ENCODE data around the gene GPRC5B. TPM values are rescaled to one million over a fixed set of nuclear protein-coding genes. Genes with fewer than 3 reads are reported as not detected.

Gene GPRC5B
- total RNA-seq, 1 donor from 2014 or later = 140 TPM

DNA sequence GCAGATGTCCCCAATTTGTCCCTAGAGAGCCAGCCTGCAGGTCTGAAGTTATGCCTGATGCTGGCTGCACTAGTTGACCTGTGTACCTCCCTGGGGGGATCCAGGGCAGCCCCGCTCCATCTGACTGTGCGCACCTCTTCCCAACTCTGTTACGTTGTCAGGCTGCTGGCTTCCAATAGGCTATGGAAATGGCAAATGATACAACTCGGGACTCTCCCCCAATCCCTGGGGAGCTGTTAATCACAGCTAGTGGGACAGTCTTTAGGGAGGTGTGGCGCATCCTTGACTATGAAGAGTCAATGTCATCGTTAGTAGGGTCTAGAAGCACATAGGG, 30.1 kb downstream of the GPRC5B start:
- Mint-ChIP-seq H3K36me3 (ENCODE audit: low read depth, unreplicated experiment) (peaks cover 32% of the 10 kb centered on the region), H3K9me3 (ENCODE audit: unreplicated experiment) (no peaks in the 10 kb centered on the region), H3K27ac (ENCODE audit: unreplicated experiment) (no peak overlapping the region), H3K27me3 (ENCODE audit: unreplicated experiment) (peaks cover 5% of the 10 kb centered on the region), H3K4me3 (ENCODE audit: unreplicated experiment) (no peak overlapping the region), H3K4me1 (ENCODE audit: unreplicated experiment) (peaks cover 26% of the 10 kb centered on the region)
- DNase-seq (ENCODE audit: low spot score) = no peak
- no peak for TF ChIP-seq CTCF (IDR thresholded peaks at IDR 0.05; ENCODE audit: unreplicated experiment)

- H3K36me3 Mint-ChIP-seq (ENCODE audit: low read depth, unreplicated experiment) = peaks cover 27% of the 10 kb centered on the region
- DNase-seq (ENCODE audit: low spot score) = no peak
Observed at GRCh38 chr16:19853742-19854542, 30.7 kb downstream of the GPRC5B start.

GRCh38 chr16:19853132-19853741, 31.4 kb downstream of the GPRC5B start:
- H3K4me3 Mint-ChIP-seq (ENCODE audit: unreplicated experiment) = no peak overlapping the region
- TF ChIP-seq CTCF (IDR thresholded peaks at IDR 0.05; ENCODE audit: unreplicated experiment) = no peak
- no peaks in the 10 kb centered on the region for H3K9me3 Mint-ChIP-seq (ENCODE audit: unreplicated experiment)
- DNase-seq (ENCODE audit: low spot score) = no peak
- peaks cover 5% of the 10 kb centered on the region for H3K27me3 Mint-ChIP-seq (ENCODE audit: unreplicated experiment)
- H3K36me3 Mint-ChIP-seq (ENCODE audit: low read depth, unreplicated experiment) = peaks cover 23% of the 10 kb centered on the region
- H3K27ac Mint-ChIP-seq (ENCODE audit: unreplicated experiment) = no peak overlapping the region
- peaks cover 25% of the 10 kb centered on the region for H3K4me1 Mint-ChIP-seq (ENCODE audit: unreplicated experiment)

More at GRCh38 chr16:19853742-19854542, 30.7 kb downstream of the GPRC5B start:
- Mint-ChIP-seq H3K4me3 (ENCODE audit: unreplicated experiment) (no peak overlapping the region), H3K27ac (ENCODE audit: unreplicated experiment) (no peak overlapping the region), H3K9me3 (ENCODE audit: unreplicated experiment) (no peaks in the 10 kb centered on the region), H3K27me3 (ENCODE audit: unreplicated experiment) (peaks cover 5% of the 10 kb centered on the region), H3K4me1 (ENCODE audit: unreplicated experiment) (peaks cover 26% of the 10 kb centered on the region)
- TF ChIP-seq CTCF (IDR thresholded peaks at IDR 0.05; ENCODE audit: unreplicated experiment) = no peak

DNA sequence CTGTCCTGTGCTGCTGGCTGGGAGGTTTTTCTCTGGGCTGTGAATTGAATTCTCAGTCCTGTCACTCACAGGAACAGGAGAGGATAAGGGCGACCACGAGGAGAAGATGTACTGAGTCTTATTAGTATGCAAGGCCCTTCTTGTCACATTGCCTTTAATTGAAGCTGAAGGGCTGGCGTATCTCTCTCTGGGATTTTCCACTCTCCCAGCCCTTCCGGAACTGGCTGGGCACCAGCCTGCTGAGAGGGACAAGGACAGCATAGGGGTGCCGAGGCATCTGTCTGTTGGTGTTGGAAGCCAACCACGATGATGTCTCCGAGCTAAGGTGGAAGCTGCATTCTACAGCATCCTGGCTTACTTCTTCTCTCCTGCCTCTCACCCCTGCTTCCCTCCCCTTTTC, 33.2 kb downstream of the GPRC5B start:
- no peak for TF ChIP-seq CTCF (IDR thresholded peaks at IDR 0.05; ENCODE audit: unreplicated experiment)
- Mint-ChIP-seq H3K4me3 (ENCODE audit: unreplicated experiment) (no peak overlapping the region), H3K27ac (ENCODE audit: unreplicated experiment) (no peak overlapping the region), H3K4me1 (ENCODE audit: unreplicated experiment) (peaks cover 20% of the 10 kb centered on the region), H3K27me3 (ENCODE audit: unreplicated experiment) (peaks cover 5% of the 10 kb centered on the region), H3K36me3 (ENCODE audit: low read depth, unreplicated experiment) (peaks cover 15% of the 10 kb centered on the region), H3K9me3 (ENCODE audit: unreplicated experiment) (no peaks in the 10 kb centered on the region)
- no peak for DNase-seq (ENCODE audit: low spot score)
